GM18508 (cell line): Measurements from ENCODE around the gene KBTBD2.
"Not testable (repeated sequence)": the region's sequence is repeated elsewhere in the genome, so short reads cannot be mapped to it uniquely, and the experiment has no call there.

Source experiments
- ATAC-seq: cut with Tn5 transposase; IDR thresholded peaks from one replicate; pipeline ENCODE4 v1.9.1; 2021; ENCODE audit warnings: moderate number of reproducible peaks; ENCODE audit not compliant: insufficient read depth, unreplicated experiment

Gene KBTBD2

GRCh38 chr7:32894171-32894570 lies 2.6 kb upstream of the KBTBD2 start:
- no peak for ATAC-seq

- ATAC-seq: no peak
Observed at GRCh38 chr7:32893722-32894121, 2.2 kb upstream of the KBTBD2 start.

GRCh38 chr7:32893207-32893524 lies 1.6 kb upstream of the KBTBD2 start:
- ATAC-seq: no peak

- ATAC-seq: peak; percentile 23
Observed at GRCh38 chr7:32892521-32893206, 1.1 kb upstream of the KBTBD2 start.

GRCh38 chr7:32891800-32892520 lies 400 bp upstream of the KBTBD2 start:
- peak; percentile 32 for ATAC-seq

- no peak for ATAC-seq
Observed at GRCh38 chr7:32890793-32891042, 842 bp downstream of the KBTBD2 start.

- ATAC-seq: peak; percentile 36
Observed at GRCh38 chr7:32890010-32890792, 1.4 kb downstream of the KBTBD2 start.

- ATAC-seq: no peak
Observed at GRCh38 chr7:32888505-32888904, 3.1 kb downstream of the KBTBD2 start.

- ATAC-seq: no peak
Observed at GRCh38 chr7:32887395-32887794, 4.2 kb downstream of the KBTBD2 start.

GRCh38 chr7:32881074-32881982 lies 10.2 kb downstream of the KBTBD2 start:
- no peak for ATAC-seq

GRCh38 chr7:32879460-32879859 lies 12.1 kb downstream of the KBTBD2 start:
- ATAC-seq: no peak

- ATAC-seq: not testable (repeated sequence)
Observed at GRCh38 chr7:32878023-32878422, 13.5 kb downstream of the KBTBD2 start.

- no peak for ATAC-seq
Observed at GRCh38 chr7:32872421-32872820, 19.1 kb downstream of the KBTBD2 start.

- ATAC-seq: peak; percentile 73
Observed at GRCh38 chr7:32871624-32872371, 19.8 kb downstream of the KBTBD2 start.

- no peak for ATAC-seq
Observed at GRCh38 chr7:32870298-32870697, 21.3 kb downstream of the KBTBD2 start.

GRCh38 chr7:32869716-32870115 lies 21.8 kb downstream of the KBTBD2 start:
- no peak for ATAC-seq

GRCh38 chr7:32868116-32868515 lies 23.4 kb downstream of the KBTBD2 start:
- no peak for ATAC-seq

GRCh38 chr7:32865448-32866030 lies 26.0 kb downstream of the KBTBD2 start:
- no peak for ATAC-seq

GRCh38 chr7:32863872-32864271 lies 27.7 kb downstream of the KBTBD2 start:
- not testable (repeated sequence) for ATAC-seq

- no peak for ATAC-seq
Observed at GRCh38 chr7:32860090-32860489, 31.5 kb downstream of the KBTBD2 start.
